SK-N-SH treated with all-trans-retinoic acid at 6 μM for 48 hours (cell line): ENCODE results near the gene VPS29.
A peak's percentile ranks its signal among the peaks of the same experiment; 100 is the strongest.

ENCODE experiments used
- ATAC-seq: fragments of 200-7000 bp; cut with Tn5 transposase; 3 replicates; pipeline ENCODE4 v1.9.1; 2020; ENCODE audit warnings: mild to moderate bottlenecking, moderate library complexity
- ARNTL ChIP-seq: fragments of 450-650 bp; formaldehyde crosslinking; IDR thresholded peaks from 2 replicates; pipeline ENCODE4 v1.5.0; 2020; ENCODE audit warnings: low read depth, mild to moderate bottlenecking, moderate library complexity, borderline replicate concordance
- BACH2 ChIP-seq: fragments of 250-450 bp; sonication (Bioruptor Pico); IDR thresholded peaks from 2 replicates; pipeline ENCODE4 v1.9.0; 2021; ENCODE audit warnings: mild to moderate bottlenecking, borderline replicate concordance
- CREB5 ChIP-seq: fragments of 250-450 bp; sonication (Bioruptor Pico); IDR thresholded peaks from 2 replicates; pipeline ENCODE4 v1.5.1; 2020; ENCODE audit warnings: low read depth, mild to moderate bottlenecking, moderate library complexity
- CSDC2 ChIP-seq: fragments of 250-450 bp; sonication (Bioruptor Pico); IDR thresholded peaks from 2 replicates; pipeline ENCODE4 v1.5.0; 2020; ENCODE audit warnings: mild to moderate bottlenecking, moderate library complexity
- ESRRG ChIP-seq: fragments of 250-450 bp; sonication (Bioruptor Pico); IDR thresholded peaks from 2 replicates; pipeline ENCODE4 v1.6.1; 2021; ENCODE audit warnings: mild to moderate bottlenecking
- GLIS3 ChIP-seq: fragments of 250-450 bp; sonication (Bioruptor Pico); IDR thresholded peaks from 2 replicates; pipeline ENCODE4 v1.5.0; 2020; ENCODE audit warnings: mild to moderate bottlenecking, moderate library complexity
- ISL1 ChIP-seq: fragments of 250-450 bp; sonication (Bioruptor Pico); IDR thresholded peaks from 2 replicates; pipeline ENCODE4 v2.1.2; 2022; ENCODE audit warnings: mild to moderate bottlenecking, moderate library complexity
- OSR1 ChIP-seq: fragments of 250-450 bp; sonication (Bioruptor Pico); IDR thresholded peaks from 2 replicates; pipeline ENCODE4 v1.8.0; 2022; ENCODE audit warnings: moderate library complexity, mild to moderate bottlenecking, inconsistent platforms
- PPARA ChIP-seq: fragments of 250-450 bp; sonication (Bioruptor Pico); IDR thresholded peaks from 2 replicates; pipeline ENCODE4 v1.5.0; 2020; ENCODE audit warnings: mild to moderate bottlenecking, borderline replicate concordance
- RARB ChIP-seq: fragments of 250-450 bp; sonication (Bioruptor Pico); IDR thresholded peaks from 2 replicates; pipeline ENCODE4 v1.8.0; 2021; ENCODE audit warnings: mild to moderate bottlenecking, moderate library complexity
- SNAI2 ChIP-seq: fragments of 250-450 bp; sonication (Bioruptor Pico); IDR thresholded peaks from 2 replicates; pipeline ENCODE4 v1.5.0; 2020; ENCODE audit warnings: mild to moderate bottlenecking, moderate library complexity
- TCF4 ChIP-seq: fragments of 250-450 bp; sonication (Bioruptor Pico); IDR thresholded peaks from 2 replicates; pipeline ENCODE4 v1.8.0; 2021; ENCODE audit warnings: mild to moderate bottlenecking, moderate library complexity, borderline replicate concordance
- TOX ChIP-seq: fragments of 250-450 bp; sonication (Bioruptor Pico); IDR thresholded peaks from 2 replicates; pipeline ENCODE4 v1.8.0; 2021; ENCODE audit warnings: mild to moderate bottlenecking, moderate library complexity, borderline replicate concordance
- TSHZ2 ChIP-seq: fragments of 250-450 bp; sonication (Bioruptor Pico); IDR thresholded peaks from 2 replicates; pipeline ENCODE4 v1.5.0; 2020; ENCODE audit warnings: mild to moderate bottlenecking, moderate library complexity
- ZC3H10 ChIP-seq: fragments of 250-450 bp; sonication (Bioruptor Pico); IDR thresholded peaks from 2 replicates; pipeline ENCODE4 v1.5.1; 2021; ENCODE audit warnings: mild to moderate bottlenecking, moderate library complexity
- ZFP3 ChIP-seq: fragments of 250-450 bp; sonication (Bioruptor Pico); IDR thresholded peaks from 2 replicates; pipeline ENCODE4 v1.5.0; 2020; ENCODE audit warnings: mild to moderate bottlenecking, moderate library complexity
- ZFP30 ChIP-seq: fragments of 450-650 bp; formaldehyde crosslinking; IDR thresholded peaks from 2 replicates; pipeline ENCODE4 v1.5.0; 2022; ENCODE audit warnings: mild to moderate bottlenecking, moderate library complexity
- ZNF565 ChIP-seq: fragments of 450-650 bp; formaldehyde crosslinking; conservative IDR thresholded peaks from 2 replicates; pipeline ENCODE4 v1.5.0; 2020; ENCODE audit warnings: low read depth, mild to moderate bottlenecking, moderate library complexity
- ZNF70 ChIP-seq: fragments of 450-650 bp; formaldehyde crosslinking; IDR thresholded peaks from 2 replicates; pipeline ENCODE4 v1.5.0; 2020; ENCODE audit warnings: mild to moderate bottlenecking, moderate library complexity
- ZNF8 ChIP-seq: fragments of 450-650 bp; formaldehyde crosslinking; IDR thresholded peaks from 2 replicates; pipeline ENCODE4 v1.5.0; 2020; ENCODE audit warnings: mild to moderate bottlenecking, moderate library complexity
- TF ChIP-seq, protein P1 (sequence below): fragments of 250-450 bp; sonication (Bioruptor Pico); IDR thresholded peaks from 2 replicates; pipeline ENCODE4 v1.5.1; 2021; ENCODE audit warnings: mild to moderate bottlenecking, moderate library complexity

Gene VPS29

DNA sequence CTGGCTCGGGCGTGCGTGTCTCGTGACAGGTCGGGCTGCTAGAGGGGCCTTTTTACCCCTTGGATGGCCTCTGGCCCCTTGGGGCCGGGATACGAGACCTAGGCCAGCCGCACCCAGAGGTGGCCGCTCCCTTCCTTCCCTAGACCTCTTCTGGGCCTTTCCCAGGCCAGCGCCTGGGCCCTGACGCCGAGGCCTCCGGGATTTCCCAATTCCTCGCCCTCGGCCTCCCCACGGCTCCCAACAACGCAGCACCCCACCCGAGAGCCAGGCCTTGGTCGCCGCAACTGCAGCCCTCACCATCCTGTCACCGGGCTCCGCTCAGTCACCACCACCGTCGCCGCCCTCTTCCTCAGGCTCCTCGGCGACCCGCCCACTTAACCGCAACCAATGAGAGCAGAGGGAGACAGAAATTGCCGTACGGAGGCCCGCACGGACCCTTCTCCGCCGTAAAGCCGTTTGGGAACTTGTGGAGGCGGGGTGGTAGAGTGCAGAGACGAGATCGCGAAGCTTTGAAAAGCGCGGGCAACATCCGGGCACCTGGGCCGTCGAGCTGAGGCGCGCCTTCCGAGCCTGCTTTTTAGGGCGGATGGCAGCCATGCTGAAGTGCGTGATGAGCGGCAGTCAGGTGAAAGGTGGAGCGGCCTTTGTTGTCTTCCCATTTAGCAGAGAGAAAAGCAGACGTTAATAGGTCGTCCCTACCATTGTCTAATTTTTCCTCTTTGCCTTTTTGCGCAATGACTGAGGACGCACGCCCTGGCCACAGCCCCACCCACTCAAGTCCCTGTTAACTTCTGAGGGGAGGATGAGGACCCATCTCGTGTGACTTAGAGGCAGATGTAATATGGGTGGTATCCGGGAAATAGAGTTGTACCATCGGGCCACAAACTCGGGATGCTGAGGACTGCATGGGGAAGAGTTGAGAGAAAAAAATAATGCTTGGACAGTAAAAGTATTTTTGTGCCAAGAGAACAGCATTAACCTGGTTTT, at the start of gene VPS29, which contains the start of gene RAD9B:
Gene VPS29 (minus strand): TSS at position 360 of the 987 bp plus-strand sequence. CDS start 60 bp downstream, at position 300.
Gene RAD9B (plus strand): TSS at position 580 of the 987 bp plus-strand sequence. CDS start 7 bp downstream, at position 587.
- peak; percentile 98 for ATAC-seq
- TF ChIP-seq OSR1 (CRISPR knock-in tag) = no peak
- TF ChIP-seq ZNF565 (CRISPR knock-in tag) = peak; percentile 77; the same call in 1 of the 2 replicates
- TF ChIP-seq ARNTL (CRISPR knock-in tag) = no peak
- peak; percentile 88 for TF ChIP-seq ZFP3 (CRISPR knock-in tag)
- TF ChIP-seq ZNF8 = peak; percentile 60; the same call in 1 of the 2 replicates
- peak; percentile 68; the same call in 1 of the 2 replicates for TF ChIP-seq TSHZ2 (CRISPR knock-in tag)
- TF ChIP-seq SNAI2 (CRISPR knock-in tag) = 0 out of 2 replicates have a peak, but pooled peaks have one; percentile 60
- TF ChIP-seq ZFP30 (CRISPR knock-in tag) = no peak
- TF ChIP-seq TCF4 = no peak
- 0 out of 2 replicates have a peak, but pooled peaks have one; percentile 25 for TF ChIP-seq GLIS3 (CRISPR knock-in tag)
- peak; percentile 90 for TF ChIP-seq CSDC2 (CRISPR knock-in tag)
- no peak for TF ChIP-seq ISL1
- TF ChIP-seq ZNF70 (CRISPR knock-in tag) = no peak; the same call in 1 of the 2 replicates

DNA sequence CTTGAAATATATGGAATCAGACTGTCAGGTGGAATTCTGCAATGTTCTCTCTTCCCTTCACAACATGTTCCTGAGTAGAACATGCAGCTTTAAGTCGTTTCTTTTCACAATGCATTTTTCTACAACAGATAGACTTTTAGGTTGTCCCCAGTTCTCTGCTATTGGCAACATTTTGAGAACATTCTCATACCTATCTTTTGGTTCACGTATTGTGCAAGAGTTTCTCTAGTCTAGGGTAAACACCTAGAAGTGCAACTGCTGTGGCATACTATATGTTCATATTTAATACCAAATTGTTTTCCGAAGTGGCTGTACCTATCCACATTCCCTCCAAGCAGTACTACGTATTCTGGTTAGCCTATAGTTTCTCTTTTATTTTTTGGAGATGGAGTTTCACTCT, 49.1 kb upstream of the VPS29 start:
- ATAC-seq = no peak
- no peak for TF ChIP-seq CREB5 (CRISPR knock-in tag)
- TF ChIP-seq TSHZ2 (CRISPR knock-in tag) = no peak
- no peak for TF ChIP-seq ZFP30 (CRISPR knock-in tag)
- TF ChIP-seq, protein P1, sequence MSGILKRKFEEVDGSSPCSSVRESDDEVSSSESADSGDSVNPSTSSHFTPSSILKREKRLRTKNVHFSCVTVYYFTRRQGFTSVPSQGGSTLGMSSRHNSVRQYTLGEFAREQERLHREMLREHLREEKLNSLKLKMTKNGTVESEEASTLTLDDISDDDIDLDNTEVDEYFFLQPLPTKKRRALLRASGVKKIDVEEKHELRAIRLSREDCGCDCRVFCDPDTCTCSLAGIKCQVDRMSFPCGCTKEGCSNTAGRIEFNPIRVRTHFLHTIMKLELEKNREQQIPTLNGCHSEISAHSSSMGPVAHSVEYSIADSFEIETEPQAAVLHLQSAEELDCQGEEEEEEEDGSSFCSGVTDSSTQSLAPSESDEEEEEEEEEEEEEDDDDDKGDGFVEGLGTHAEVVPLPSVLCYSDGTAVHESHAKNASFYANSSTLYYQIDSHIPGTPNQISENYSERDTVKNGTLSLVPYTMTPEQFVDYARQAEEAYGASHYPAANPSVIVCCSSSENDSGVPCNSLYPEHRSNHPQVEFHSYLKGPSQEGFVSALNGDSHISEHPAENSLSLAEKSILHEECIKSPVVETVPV (CRISPR knock-in tag) = no peak
- TF ChIP-seq ZNF565 (CRISPR knock-in tag) = no peak
- no peak for TF ChIP-seq ESRRG (CRISPR knock-in tag)
- no peak for TF ChIP-seq ZC3H10
- TF ChIP-seq BACH2 (CRISPR knock-in tag) = no peak
- no peak for TF ChIP-seq TOX
- TF ChIP-seq ISL1 = no peak
- TF ChIP-seq GLIS3 (CRISPR knock-in tag) = no peak
- TF ChIP-seq RARB (CRISPR knock-in tag) = no peak
- TF ChIP-seq ARNTL (CRISPR knock-in tag) = no peak
- TF ChIP-seq OSR1 (CRISPR knock-in tag) = no peak

DNA sequence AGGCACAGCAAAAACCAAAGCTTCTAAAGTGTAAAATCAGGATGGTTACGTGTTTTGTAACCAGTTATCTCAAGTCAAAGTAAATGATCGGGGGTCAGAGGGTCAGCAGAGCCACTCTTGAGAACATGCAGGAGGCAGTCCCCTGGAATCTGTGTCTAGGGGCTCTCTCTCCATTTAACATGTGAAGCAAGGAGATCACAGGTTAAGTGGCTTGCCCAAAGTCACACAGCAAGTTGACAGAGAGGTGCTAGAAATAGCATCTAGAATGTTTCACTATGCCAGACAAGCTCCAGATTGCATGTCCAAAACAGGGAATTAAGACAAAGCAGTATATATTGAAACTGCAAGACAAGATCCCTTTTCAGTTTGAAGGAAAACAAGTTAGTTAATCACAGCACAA, 47.8 kb upstream of the VPS29 start:
- no peak for ATAC-seq
- TF ChIP-seq, protein P1 (CRISPR knock-in tag) = no peak
- no peak for TF ChIP-seq ZFP30 (CRISPR knock-in tag)
- TF ChIP-seq ESRRG (CRISPR knock-in tag) = no peak
- TF ChIP-seq PPARA (CRISPR knock-in tag) = no peak
